ENCODE data around the gene KCNJ5. TPM values are rescaled to one million over a fixed set of nuclear protein-coding genes. Genes with fewer than 3 reads are reported as not detected.
"Not testable (repeated sequence)": the region's sequence is repeated elsewhere in the genome, so short reads cannot be mapped to it uniquely, and the experiment has no call there.

The KCNJ5 gene
- total RNA-seq, 1 experiment from 2014 or later: 0.17 TPM

GRCh38 chr11:128919216-128919615 lies 28.1 kb downstream of the KCNJ5 start:
- RAD21 ChIA-PET (ENCODE audit: low non-redundant PET in 1 of 2, low total read pairs in 2 of 2, uncharacterized antibody in 2 of 2, unreplicated experiment in 2 of 2): no interaction called here
- intact Hi-C loops (cut with micrococcal nuclease): no loop called here
- Histone ChIP-seq H3K4me2 (ENCODE audit: low read length) (no peak overlapping the region), H3K9me3 (ENCODE audit: control insufficient read depth in 1 of 2, insufficient read depth in 1 of 2, low read depth in 1 of 2, low read length in 2 of 2) (no peaks in the 10 kb centered on the region), H3K27ac (ENCODE audit: low read depth, low read length) (no peak overlapping the region), H3K27me3 (ENCODE audit: insufficient read depth, low read length) (no peaks in the 10 kb centered on the region), H2AFZ (ENCODE audit: low read depth, low read length, poor library complexity, severe bottlenecking) (no peak overlapping the region), H3K4me3 (replicated peaks in 1 of 2; ENCODE audit: low read depth in 1 of 2, low read length in 2 of 2) (no peak overlapping the region), H3K36me3 (ENCODE audit: control insufficient read depth in 1 of 2, insufficient read depth in 2 of 2, low read length in 2 of 2) (no peaks in the 10 kb centered on the region), H3K4me1 (ENCODE audit: control insufficient read depth in 1 of 2, insufficient read depth in 2 of 2, low read length in 2 of 2) (no peaks in the 10 kb centered on the region), H3K9me2 (ENCODE audit: insufficient read depth) (no peaks in the 10 kb centered on the region), H4K20me1 (ENCODE audit: insufficient read depth) (no peaks in the 10 kb centered on the region), H3K9ac (ENCODE audit: low read length) (no peak overlapping the region), H3K79me2 (ENCODE audit: insufficient read depth, low read length) (no peaks in the 10 kb centered on the region)
- CTCF ChIA-PET: interaction anchor here (0.7 to 1.2 kb wide), 2 partner anchors 13 to 35 kb away, joined by 3 to 5 read pairs; no protein-coding TSS in a partner anchor
- DNase-seq (ENCODE audit: low read depth, low spot score): no peak
- POLR2A ChIA-PET: no interaction called here
- BruUV-seq (replicated peaks): no TSS peak
- ATAC-seq: no peak
- TF ChIP-seq ZFX (IDR thresholded peaks at IDR 0.05) (no peak), ATF3 (IDR thresholded peaks at IDR 0.05) (no peak), CBX3 (IDR thresholded peaks at IDR 0.05; ENCODE audit: low read depth) (no peak), SRF (IDR thresholded peaks at IDR 0.05; ENCODE audit: low read depth) (no peak), ELF1 (IDR thresholded peaks at IDR 0.05; ENCODE audit: borderline replicate concordance, low read depth) (no peak), RAD21 (IDR thresholded peaks at IDR 0.05; ENCODE audit: low read depth) (no peak), TCF7L2 (IDR thresholded peaks at IDR 0.05; ENCODE audit: borderline replicate concordance, extremely low read depth, insufficient read depth, insufficient read length) (no peak), POLR2A (IDR thresholded peaks at IDR 0.05; ENCODE audit: borderline replicate concordance, extremely low read depth, insufficient read depth, insufficient read length) (no peak), JUND (IDR thresholded peaks at IDR 0.05) (no peak), REST (IDR thresholded peaks at IDR 0.05; ENCODE audit: low read depth) (no peak), POLR2AphosphoS5 (IDR thresholded peaks at IDR 0.05; ENCODE audit: low read depth, low read length) (no peak), EZH2 (IDR thresholded peaks at IDR 0.05) (no peak), CTCF (IDR thresholded peaks at IDR 0.05 in 2 of 3, conservative IDR thresholded peaks at IDR 0.05 in 1 of 3; ENCODE audit: borderline replicate concordance in 1 of 3, insufficient read depth in 1 of 3, low read depth in 2 of 3, low read length in 2 of 3) (no peak)

- DNase-seq (ENCODE audit: low read depth, low spot score); ATAC-seq; H3K9me2 ChIP-seq (ENCODE audit: insufficient read depth); BruUV-seq (replicated peaks); H3K4me3 ChIP-seq (replicated peaks in 1 of 2; ENCODE audit: low read depth in 1 of 2, low read length in 2 of 2); H4K20me1 ChIP-seq (ENCODE audit: insufficient read depth); POLR2A ChIA-PET; H2AFZ ChIP-seq (ENCODE audit: low read depth, low read length, poor library complexity, severe bottlenecking); H3K9me3 ChIP-seq (ENCODE audit: control insufficient read depth in 1 of 2, insufficient read depth in 1 of 2, low read depth in 1 of 2, low read length in 2 of 2); H3K27ac ChIP-seq (ENCODE audit: low read depth, low read length); H3K36me3 ChIP-seq (ENCODE audit: control insufficient read depth in 1 of 2, insufficient read depth in 2 of 2, low read length in 2 of 2); H3K79me2 ChIP-seq (ENCODE audit: insufficient read depth, low read length); H3K4me2 ChIP-seq (ENCODE audit: low read length); H3K27me3 ChIP-seq (ENCODE audit: insufficient read depth, low read length); RAD21 ChIA-PET (ENCODE audit: low non-redundant PET in 1 of 2, low total read pairs in 2 of 2, uncharacterized antibody in 2 of 2, unreplicated experiment in 2 of 2); intact Hi-C loops (cut with micrococcal nuclease); H3K4me1 ChIP-seq (ENCODE audit: control insufficient read depth in 1 of 2, insufficient read depth in 2 of 2, low read length in 2 of 2); H3K9ac ChIP-seq (ENCODE audit: low read length): not testable (repeated sequence)
- CTCF ChIA-PET: interaction anchor here (0.7 to 1.2 kb wide), 2 partner anchors 14 to 35 kb away, joined by 3 to 5 read pairs; no protein-coding TSS in a partner anchor
Measured at GRCh38 chr11:128919635-128920034, 28.5 kb downstream of the KCNJ5 start.
